Measurements from ENCODE around the gene XIST.

GRCh38 chrX:73867144-73867543 lies 14.6 kb upstream of the XIST start:
- no peak for TF ChIP-seq EP300 (conservative IDR thresholded peaks at IDR 0.05; ENCODE audit: poor library complexity, severe bottlenecking)
- TF ChIP-seq CTCF (IDR thresholded peaks at IDR 0.05; ENCODE audit: poor library complexity, severe bottlenecking): no peak
- no peak for TF ChIP-seq TAF1 (IDR thresholded peaks at IDR 0.05; ENCODE audit: low read depth)
- no peak for TF ChIP-seq POLR2AphosphoS5 (IDR thresholded peaks at IDR 0.05)
- no peak for TF ChIP-seq EZH2 (IDR thresholded peaks at IDR 0.05; ENCODE audit: borderline replicate concordance, insufficient read depth, low read length, poor library complexity, severe bottlenecking)
- no peak for TF ChIP-seq REST (IDR thresholded peaks at IDR 0.05; ENCODE audit: borderline replicate concordance)
- TF ChIP-seq SMC3 (conservative IDR thresholded peaks at IDR 0.05; ENCODE audit: poor library complexity): no peak
- no peak for TF ChIP-seq MXI1 (conservative IDR thresholded peaks at IDR 0.05; ENCODE audit: poor library complexity, severe bottlenecking)
